Measurements from ENCODE around the gene MTCL3.

Gene MTCL3

DNA sequence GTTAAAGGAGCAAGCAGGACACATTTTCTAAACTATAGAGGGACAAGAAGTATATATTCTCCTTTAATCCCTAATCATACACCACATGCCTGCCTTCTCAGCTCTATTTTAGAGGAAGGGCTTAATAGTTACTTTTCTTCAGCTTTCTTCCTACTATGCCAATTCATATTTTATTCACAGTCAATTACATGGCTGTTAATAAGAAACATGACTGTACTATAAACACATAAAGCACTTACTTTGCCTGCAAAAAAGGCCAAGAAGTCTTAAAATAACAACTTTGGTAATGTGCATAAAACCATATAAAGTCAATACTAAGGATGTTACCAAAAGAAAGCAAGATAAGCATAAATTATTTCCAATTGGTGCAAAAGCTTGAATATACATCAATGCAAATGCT, 66.3 kb downstream of the MTCL3 start:
- no peaks in the 10 kb centered on the region for H3K36me3 ChIP-seq (ENCODE audit: insufficient read depth, low read length)
- CTCF ChIA-PET (ENCODE audit: unreplicated experiment) = no interaction called here
- no TSS peak for BruUV-seq (replicated peaks)
- no peaks in the 10 kb centered on the region for H3K9me3 ChIP-seq (ENCODE audit: low read length)
- no peak overlapping the region for H3K4me2 ChIP-seq (ENCODE audit: low read length)
- intact Hi-C loops (cut with micrococcal nuclease; ENCODE audit: unreplicated experiment) = no loop called here
- no peak for TF ChIP-seq EZH2phosphoT487 (IDR thresholded peaks at IDR 0.05; ENCODE audit: borderline replicate concordance, low read depth, low read length)
- TF ChIP-seq, protein P1, sequence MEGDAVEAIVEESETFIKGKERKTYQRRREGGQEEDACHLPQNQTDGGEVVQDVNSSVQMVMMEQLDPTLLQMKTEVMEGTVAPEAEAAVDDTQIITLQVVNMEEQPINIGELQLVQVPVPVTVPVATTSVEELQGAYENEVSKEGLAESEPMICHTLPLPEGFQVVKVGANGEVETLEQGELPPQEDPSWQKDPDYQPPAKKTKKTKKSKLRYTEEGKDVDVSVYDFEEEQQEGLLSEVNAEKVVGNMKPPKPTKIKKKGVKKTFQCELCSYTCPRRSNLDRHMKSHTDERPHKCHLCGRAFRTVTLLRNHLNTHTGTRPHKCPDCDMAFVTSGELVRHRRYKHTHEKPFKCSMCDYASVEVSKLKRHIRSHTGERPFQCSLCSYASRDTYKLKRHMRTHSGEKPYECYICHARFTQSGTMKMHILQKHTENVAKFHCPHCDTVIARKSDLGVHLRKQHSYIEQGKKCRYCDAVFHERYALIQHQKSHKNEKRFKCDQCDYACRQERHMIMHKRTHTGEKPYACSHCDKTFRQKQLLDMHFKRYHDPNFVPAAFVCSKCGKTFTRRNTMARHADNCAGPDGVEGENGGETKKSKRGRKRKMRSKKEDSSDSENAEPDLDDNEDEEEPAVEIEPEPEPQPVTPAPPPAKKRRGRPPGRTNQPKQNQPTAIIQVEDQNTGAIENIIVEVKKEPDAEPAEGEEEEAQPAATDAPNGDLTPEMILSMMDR (conservative IDR thresholded peaks at IDR 0.05; ENCODE audit: low read length) = no peak
- no peaks in the 10 kb centered on the region for H3K9me2 ChIP-seq (ENCODE audit: insufficient read depth, low read length)
- no peaks in the 10 kb centered on the region for H4K20me1 ChIP-seq (ENCODE audit: insufficient read depth, low read length)
- POLR2A ChIA-PET = interaction anchor here (0.5 to 0.7 kb wide), 2 partner anchors 486 to 863 kb away, joined by 3 read pairs; no protein-coding TSS in a partner anchor
- no peaks in the 10 kb centered on the region for H3K4me1 ChIP-seq (ENCODE audit: insufficient read depth, low read length, poor library complexity, severe bottlenecking)
- DNase-seq (ENCODE audit: low spot score) = no peak
- H3K27ac ChIP-seq (ENCODE audit: low read depth, low read length, poor library complexity, severe bottlenecking) = no peak overlapping the region
- no peaks in the 10 kb centered on the region for H3K79me2 ChIP-seq (ENCODE audit: insufficient read depth, low read depth, low read length)
- no peak overlapping the region for H2AFZ ChIP-seq (ENCODE audit: low read length)
- no peak overlapping the region for H3K4me3 ChIP-seq (ENCODE audit: low read depth, low read length, poor library complexity, severe bottlenecking)

DNA sequence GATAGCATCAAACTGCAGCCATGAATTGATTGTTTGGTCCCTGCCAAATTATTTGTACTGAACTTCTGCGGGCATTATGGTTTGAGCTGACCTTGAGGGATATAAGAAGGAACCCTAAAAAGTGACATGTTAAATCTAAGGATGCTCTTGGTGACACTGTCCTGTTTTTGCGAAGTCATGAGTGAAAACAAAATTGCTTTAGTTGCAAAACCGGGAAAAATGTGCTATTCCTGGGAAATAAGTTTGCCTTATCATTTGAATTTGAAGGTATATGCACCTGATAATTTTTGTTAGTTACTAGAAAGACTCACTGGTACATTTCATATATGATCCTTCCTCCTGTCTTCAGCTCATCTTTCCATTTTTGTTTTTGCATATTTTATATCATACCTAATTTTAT, 67.7 kb downstream of the MTCL3 start:
- no peaks in the 10 kb centered on the region for H3K9me2 ChIP-seq (ENCODE audit: insufficient read depth, low read length)
- intact Hi-C loops (cut with micrococcal nuclease; ENCODE audit: unreplicated experiment) = no loop called here
- ChIA-PET CTCF (ENCODE audit: unreplicated experiment) (no interaction called here), POLR2A (no interaction called here)
- TF ChIP-seq EZH2phosphoT487 (IDR thresholded peaks at IDR 0.05; ENCODE audit: borderline replicate concordance, low read depth, low read length) = no peak
- TF ChIP-seq, protein P1 (conservative IDR thresholded peaks at IDR 0.05; ENCODE audit: low read length) = no peak
- BruUV-seq (replicated peaks) = no TSS peak
- no peak overlapping the region for H3K27ac ChIP-seq (ENCODE audit: low read depth, low read length, poor library complexity, severe bottlenecking)
- no peak overlapping the region for H2AFZ ChIP-seq (ENCODE audit: low read length)
- DNase-seq (ENCODE audit: low spot score) = no peak
- H3K4me3 ChIP-seq (ENCODE audit: low read depth, low read length, poor library complexity, severe bottlenecking) = no peak overlapping the region
- H3K79me2 ChIP-seq (ENCODE audit: insufficient read depth, low read depth, low read length) = no peaks in the 10 kb centered on the region
- H3K4me2 ChIP-seq (ENCODE audit: low read length) = no peak overlapping the region
- no peaks in the 10 kb centered on the region for H3K36me3 ChIP-seq (ENCODE audit: insufficient read depth, low read length)
- H3K4me1 ChIP-seq (ENCODE audit: insufficient read depth, low read length, poor library complexity, severe bottlenecking) = no peaks in the 10 kb centered on the region
- H4K20me1 ChIP-seq (ENCODE audit: insufficient read depth, low read length) = no peaks in the 10 kb centered on the region
- no peaks in the 10 kb centered on the region for H3K9me3 ChIP-seq (ENCODE audit: low read length)

DNA sequence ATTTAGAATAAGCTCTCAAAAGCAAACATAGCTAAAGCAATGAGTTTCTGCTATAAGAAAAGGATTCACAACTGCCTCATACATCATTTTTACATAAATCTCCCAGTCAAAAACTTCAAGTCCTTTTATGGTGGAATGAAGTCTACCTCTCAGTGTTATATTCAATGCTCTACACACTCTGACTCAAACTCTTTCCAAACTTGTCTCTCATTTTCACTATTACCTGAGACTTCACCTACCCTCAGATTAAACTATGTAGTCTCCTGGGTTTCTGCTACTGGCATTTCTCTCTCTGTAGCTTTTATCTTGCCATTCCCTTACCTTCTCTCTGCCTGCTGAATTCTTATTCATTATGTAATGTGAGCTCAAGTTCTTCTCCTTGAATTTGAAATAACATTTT, 71.4 kb downstream of the MTCL3 start:
- POLR2A ChIA-PET = no interaction called here
- Histone ChIP-seq H3K36me3 (ENCODE audit: insufficient read depth, low read length) (no peaks in the 10 kb centered on the region), H3K4me2 (ENCODE audit: low read length) (no peak overlapping the region), H3K79me2 (ENCODE audit: insufficient read depth, low read depth, low read length) (no peaks in the 10 kb centered on the region), H3K4me1 (ENCODE audit: insufficient read depth, low read length, poor library complexity, severe bottlenecking) (no peaks in the 10 kb centered on the region), H3K27ac (ENCODE audit: low read depth, low read length, poor library complexity, severe bottlenecking) (no peak overlapping the region), H4K20me1 (ENCODE audit: insufficient read depth, low read length) (no peaks in the 10 kb centered on the region), H3K4me3 (ENCODE audit: low read depth, low read length, poor library complexity, severe bottlenecking) (no peak overlapping the region), H2AFZ (ENCODE audit: low read length) (no peak overlapping the region), H3K9me2 (ENCODE audit: insufficient read depth, low read length) (no peaks in the 10 kb centered on the region), H3K9me3 (ENCODE audit: low read length) (no peaks in the 10 kb centered on the region)
- TF ChIP-seq, protein P1 (conservative IDR thresholded peaks at IDR 0.05; ENCODE audit: low read length) = no peak
- no peak for TF ChIP-seq EZH2phosphoT487 (IDR thresholded peaks at IDR 0.05; ENCODE audit: borderline replicate concordance, low read depth, low read length)
- CTCF ChIA-PET (ENCODE audit: unreplicated experiment) = interaction anchor here (0.6 kb wide), 1 partner anchor 91 kb away, joined by 3 read pairs; no protein-coding TSS in a partner anchor
- BruUV-seq (replicated peaks) = no TSS peak
- intact Hi-C loops (cut with micrococcal nuclease; ENCODE audit: unreplicated experiment) = no loop called here
- no peak for DNase-seq (ENCODE audit: low spot score)

All from OCI-LY7 (cell line).